Mesendoderm (in vitro differentiated cells): Measurements from ENCODE around the gene OPTN.
"Not testable (repeated sequence)": the region's sequence is repeated elsewhere in the genome, so short reads cannot be mapped to it uniquely, and the experiment has no call there.

ENCODE experiments used
- DNase-seq: peaks from one replicate; pipeline ENCODE4 v3.0.0; 2013
- H2AK5ac ChIP-seq: 2 replicates; pipeline ENCODE4 v1.6.1; 2013; ENCODE audit warnings: low read length, inconsistent platforms
- H2BK120ac ChIP-seq: 2 replicates; pipeline ENCODE4 v1.6.1; 2013; ENCODE audit warnings: low read depth, mild to moderate bottlenecking, low read length, moderate library complexity, mixed read lengths
- H2BK15ac ChIP-seq: replicated peaks from 2 replicates; pipeline ENCODE4 v1.6.1; 2013; ENCODE audit warnings: low read depth, mild to moderate bottlenecking, moderate library complexity
- H2BK5ac ChIP-seq: 2 replicates; pipeline ENCODE4 v1.6.1; 2013; ENCODE audit warnings: low read length, inconsistent platforms
- H3K18ac ChIP-seq: 2 replicates; pipeline ENCODE4 v1.6.1; 2013; ENCODE audit warnings: mild to moderate bottlenecking, low read length, mixed read lengths
- H3K23ac ChIP-seq: one replicate; pipeline ENCODE4 v1.6.1; 2013; ENCODE audit warnings: low read length
- H3K27ac ChIP-seq: 2 replicates; pipeline ENCODE4 v1.5.1; 2013; ENCODE audit warnings: low read depth, mild to moderate bottlenecking, inconsistent platforms, low read length, moderate library complexity
- H3K27me3 ChIP-seq: 2 replicates; pipeline ENCODE4 v1.6.1; 2013; ENCODE audit warnings: low read length, control low read depth, mild to moderate bottlenecking, inconsistent platforms; ENCODE audit not compliant: insufficient read depth, poor library complexity
- H3K36me3 ChIP-seq: 2 replicates; pipeline ENCODE4 v1.6.1; 2013; ENCODE audit warnings: low read length, inconsistent platforms; ENCODE audit not compliant: control insufficient read depth, insufficient read depth
- H3K4ac ChIP-seq: one replicate; pipeline ENCODE4 v1.6.1; 2013; ENCODE audit warnings: low read depth, mild to moderate bottlenecking, low read length, moderate library complexity
- H3K4me1 ChIP-seq: 2 replicates; pipeline ENCODE4 v1.6.1; 2013; ENCODE audit warnings: low read depth, low read length, inconsistent platforms; ENCODE audit not compliant: control insufficient read depth
- H3K4me2 ChIP-seq: 2 replicates; pipeline ENCODE4 v1.6.1; 2013; ENCODE audit warnings: low read length
- H3K4me3 ChIP-seq: 2 replicates; pipeline ENCODE4 v1.5.1; 2013; ENCODE audit warnings: mild to moderate bottlenecking, low read length
- H3K56ac ChIP-seq: one replicate; pipeline ENCODE4 v1.6.1; 2013; ENCODE audit warnings: low read length
- H3K79me1 ChIP-seq: 2 replicates; pipeline ENCODE4 v1.6.1; 2013; ENCODE audit warnings: low read length, inconsistent platforms
- H3K79me2 ChIP-seq: 2 replicates; pipeline ENCODE4 v1.6.1; 2013; ENCODE audit warnings: mild to moderate bottlenecking, low read length; ENCODE audit not compliant: control insufficient read depth, insufficient read depth
- H3K9ac ChIP-seq: 2 replicates; pipeline ENCODE4 v1.6.1; 2013; ENCODE audit warnings: low read length, inconsistent platforms
- H4K5ac ChIP-seq: one replicate; pipeline ENCODE4 v1.6.1; 2013; ENCODE audit warnings: low read length
- H4K8ac ChIP-seq: one replicate; pipeline ENCODE4 v1.6.1; 2013; ENCODE audit warnings: low read depth, mild to moderate bottlenecking, control low read depth, low read length, moderate library complexity
- WGBS: extraction: QIAGEN DNeasy Blood & Tissue Kit; methylation state at CpG from one replicate; pipeline ENCODE4 v1.1.7; 2013; ENCODE audit warnings: low lambda C conversion rate, missing lambda C conversion rate; ENCODE audit not compliant: insufficient coverage; ENCODE audit errors: extremely low coverage; 5-methylcytosine and 5-hydroxymethylcytosine counted together

The OPTN gene

GRCh38 chr10:13091801-13092200 is 8.2 kb upstream of the OPTN start:
- Histone ChIP-seq H4K8ac (no peak overlapping the region), H3K27ac (no peak overlapping the region), H3K4me1 (no peaks in the 10 kb centered on the region), H3K27me3 (no peaks in the 10 kb centered on the region), H3K23ac (no peak overlapping the region), H3K56ac (no peak overlapping the region), H2AK5ac (no peak overlapping the region), H3K4me2 (no peak overlapping the region), H3K79me2 (no peaks in the 10 kb centered on the region), H3K9ac (no peak overlapping the region), H3K36me3 (no peaks in the 10 kb centered on the region), H3K4ac (no peak overlapping the region), H2BK120ac (no peak overlapping the region), H3K4me3 (no peak overlapping the region), H3K18ac (no peak overlapping the region), H2BK15ac (no peak overlapping the region), H2BK5ac (no peak overlapping the region), H4K5ac (no peak overlapping the region), H3K79me1 (no peaks in the 10 kb centered on the region)
- WGBS, result no CpG with 5 or more reads among the region's 3 CpGs
- DNase-seq, result no peak

DNA sequence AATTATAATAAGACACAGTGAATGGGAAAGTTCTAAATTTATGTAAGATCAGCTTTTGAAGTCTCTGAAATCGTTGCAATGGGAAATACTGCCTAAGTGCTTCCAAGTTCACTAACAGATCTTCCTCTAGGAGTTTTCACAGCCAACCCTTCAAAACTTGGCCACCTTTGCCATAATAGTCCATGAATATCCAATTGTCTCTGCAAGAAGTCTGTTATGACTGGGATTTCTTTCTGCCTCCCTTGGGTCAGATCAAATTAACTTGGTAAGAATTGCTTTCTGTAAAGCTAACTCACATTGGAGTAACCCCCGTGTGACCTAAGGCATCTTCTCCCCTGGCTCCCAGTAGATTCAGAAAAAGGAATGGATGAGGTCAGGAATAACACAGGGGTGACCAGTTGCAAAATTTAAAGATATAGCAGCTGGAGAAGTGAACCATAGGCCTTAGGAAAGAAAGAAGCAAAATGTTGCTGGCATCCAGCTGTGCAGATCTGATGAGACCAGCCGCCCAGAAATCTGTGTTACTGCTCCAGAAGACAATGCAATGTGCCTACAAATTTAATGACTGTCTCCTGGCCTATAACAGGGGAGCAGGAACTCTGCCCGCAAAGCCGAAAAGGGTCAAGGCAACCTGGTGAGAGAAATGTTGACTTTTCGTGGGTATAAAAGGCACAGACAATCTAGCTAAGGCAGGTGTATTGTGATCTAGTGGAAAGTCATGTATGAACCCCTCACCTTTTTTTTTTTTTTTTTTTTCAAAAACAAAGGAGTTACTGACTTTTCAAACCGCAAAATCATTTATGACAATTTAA is 7.5 kb upstream of the OPTN start:
- Histone ChIP-seq H3K4me3 (no peak overlapping the region), H3K4me1 (no peaks in the 10 kb centered on the region), H3K27ac (no peak overlapping the region), H2BK5ac (no peak overlapping the region), H3K9ac (no peak overlapping the region), H3K79me1 (no peaks in the 10 kb centered on the region), H3K4ac (no peak overlapping the region), H3K23ac (no peak overlapping the region), H3K27me3 (no peaks in the 10 kb centered on the region), H2AK5ac (no peak overlapping the region), H2BK120ac (no peak overlapping the region), H4K8ac (no peak overlapping the region), H4K5ac (no peak overlapping the region), H3K4me2 (no peak overlapping the region), H3K79me2 (no peaks in the 10 kb centered on the region), H2BK15ac (no peak overlapping the region), H3K56ac (no peak overlapping the region), H3K36me3 (no peaks in the 10 kb centered on the region), H3K18ac (no peak overlapping the region)
- DNase-seq, result no peak
- WGBS, result no CpG with 5 or more reads among the region's 7 CpGs

DNA sequence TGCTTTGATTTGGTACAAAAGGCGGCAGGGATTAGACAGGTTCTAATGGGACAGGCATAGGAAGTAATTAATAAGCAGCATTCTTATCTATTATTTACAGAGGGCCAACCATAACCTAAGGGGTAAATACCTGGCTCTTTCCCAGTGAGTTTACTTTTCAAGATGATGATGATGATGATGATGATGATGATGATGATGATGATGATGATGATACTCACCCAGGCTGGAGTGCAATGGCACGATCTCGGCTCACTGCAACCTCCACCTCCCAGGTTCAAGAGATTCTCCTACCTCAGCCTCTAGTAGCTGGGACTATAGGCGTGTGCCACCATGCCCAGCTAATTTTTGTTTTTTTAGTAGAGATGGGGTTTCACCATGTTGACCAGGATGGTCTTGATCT is 5.9 kb upstream of the OPTN start:
- H3K18ac ChIP-seq, H3K4me1 ChIP-seq, H3K4me2 ChIP-seq, H2AK5ac ChIP-seq, H3K56ac ChIP-seq, DNase-seq, H3K23ac ChIP-seq, H2BK15ac ChIP-seq, H4K8ac ChIP-seq, H3K4ac ChIP-seq, H3K9ac ChIP-seq, H3K4me3 ChIP-seq, H2BK120ac ChIP-seq, H2BK5ac ChIP-seq, H4K5ac ChIP-seq, H3K79me2 ChIP-seq, H3K36me3 ChIP-seq, H3K79me1 ChIP-seq, H3K27me3 ChIP-seq, H3K27ac ChIP-seq: not testable (repeated sequence)
- WGBS, result no CpG with 5 or more reads among the region's 4 CpGs

DNA sequence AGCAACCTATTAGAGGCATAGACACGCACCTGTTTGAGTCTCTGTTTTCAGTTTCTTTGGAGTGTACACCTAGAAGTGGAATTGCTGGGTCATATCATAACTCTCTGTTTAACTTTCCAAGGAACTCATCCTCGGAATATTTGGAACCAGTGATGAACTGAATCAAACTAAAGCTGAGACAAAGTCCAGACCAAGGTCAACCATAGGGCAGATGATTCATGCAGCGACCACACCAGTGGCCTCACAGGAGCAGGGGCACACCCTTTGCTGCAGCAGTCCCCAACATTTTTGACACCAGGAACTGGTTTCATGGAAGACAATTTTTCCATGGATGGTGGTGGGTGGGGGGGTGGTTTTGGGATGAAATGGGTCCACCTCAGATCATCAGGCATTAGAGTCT is 4.9 kb upstream of the OPTN start:
- no peak overlapping the region for H4K8ac ChIP-seq
- DNase-seq, result no peak
- no peak overlapping the region for H2BK15ac ChIP-seq
- H3K56ac ChIP-seq, result no peak overlapping the region
- no peak overlapping the region for H4K5ac ChIP-seq
- no peak overlapping the region for H3K4me3 ChIP-seq
- H3K79me2 ChIP-seq, result no peaks in the 10 kb centered on the region
- no CpG with 5 or more reads among the region's 3 CpGs for WGBS
- no peaks in the 10 kb centered on the region for H3K27me3 ChIP-seq
- H3K4ac ChIP-seq, result no peak overlapping the region
- no peaks in the 10 kb centered on the region for H3K36me3 ChIP-seq
- H2BK120ac ChIP-seq, result no peak overlapping the region
- H3K4me1 ChIP-seq, result no peaks in the 10 kb centered on the region
- H3K79me1 ChIP-seq, result no peaks in the 10 kb centered on the region
- H2AK5ac ChIP-seq, result no peak overlapping the region
- no peak overlapping the region for H3K18ac ChIP-seq
- no peak overlapping the region for H3K27ac ChIP-seq
- no peak overlapping the region for H3K23ac ChIP-seq
- H3K9ac ChIP-seq, result no peak overlapping the region
- H3K4me2 ChIP-seq, result no peak overlapping the region
- no peak overlapping the region for H2BK5ac ChIP-seq

DNA sequence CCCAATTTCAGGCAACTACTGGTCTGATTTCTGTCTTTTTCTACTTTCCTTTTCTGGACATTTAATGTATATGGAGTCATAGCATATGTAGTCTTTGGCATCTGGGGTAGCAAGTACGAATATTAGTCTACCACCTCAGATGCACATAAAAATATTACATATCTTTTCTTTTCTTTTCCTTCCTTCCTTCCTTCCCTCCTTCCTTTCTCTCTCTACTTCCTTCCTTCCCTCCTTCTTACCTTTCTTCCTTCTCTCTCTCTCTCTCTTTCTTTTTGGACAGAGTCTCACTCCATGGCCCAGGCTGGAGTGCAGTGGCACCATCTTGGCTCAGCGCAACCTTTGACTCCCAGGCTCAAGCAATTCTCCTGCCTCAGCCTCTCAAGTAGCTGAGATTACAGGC is 4.0 kb upstream of the OPTN start:
- H3K4me2 ChIP-seq, result no peak overlapping the region
- no peaks in the 10 kb centered on the region for H3K79me1 ChIP-seq
- no peak overlapping the region for H2BK15ac ChIP-seq
- H4K5ac ChIP-seq, result no peak overlapping the region
- H4K8ac ChIP-seq, result no peak overlapping the region
- no peak overlapping the region for H3K9ac ChIP-seq
- DNase-seq, result no peak
- no CpG with 5 or more reads among the region's 2 CpGs for whole genome bisulfite sequencing
- no peaks in the 10 kb centered on the region for H3K36me3 ChIP-seq
- no peak overlapping the region for H3K23ac ChIP-seq
- H3K4ac ChIP-seq, result no peak overlapping the region
- no peak overlapping the region for H3K56ac ChIP-seq
- H3K79me2 ChIP-seq, result no peaks in the 10 kb centered on the region
- no peak overlapping the region for H2BK5ac ChIP-seq
- no peaks in the 10 kb centered on the region for H3K4me1 ChIP-seq
- no peak overlapping the region for H2AK5ac ChIP-seq
- no peak overlapping the region for H2BK120ac ChIP-seq
- H3K4me3 ChIP-seq, result no peak overlapping the region
- H3K18ac ChIP-seq, result no peak overlapping the region
- no peaks in the 10 kb centered on the region for H3K27me3 ChIP-seq
- H3K27ac ChIP-seq, result no peak overlapping the region

- no peak overlapping the region for H4K5ac ChIP-seq
- no peak overlapping the region for H2BK5ac ChIP-seq
- H3K56ac ChIP-seq, result peak overlapping the region; percentile 84
- H2BK120ac ChIP-seq, result no peak overlapping the region
- no peaks in the 10 kb centered on the region for H3K4me1 ChIP-seq
- peak; percentile 94 for DNase-seq
- no peaks in the 10 kb centered on the region for H3K27me3 ChIP-seq
- H3K23ac ChIP-seq, result no peak overlapping the region
- H3K79me1 ChIP-seq, result no peaks in the 10 kb centered on the region
- peak overlapping the region; percentile 20 for H3K4me2 ChIP-seq
- no CpG with 5 or more reads among the region's 14 CpGs for WGBS
- H3K4me3 ChIP-seq, result peak overlapping the region; percentile 47
- no peak overlapping the region for H4K8ac ChIP-seq
- H3K9ac ChIP-seq, result peak overlapping the region; percentile 56
- H3K4ac ChIP-seq, result no peak overlapping the region
- H3K36me3 ChIP-seq, result no peaks in the 10 kb centered on the region
- no peaks in the 10 kb centered on the region for H3K79me2 ChIP-seq
- H2BK15ac ChIP-seq, result no peak overlapping the region
- no peak overlapping the region for H3K27ac ChIP-seq
- no peak overlapping the region for H2AK5ac ChIP-seq
- peak overlapping the region; percentile 32 for H3K18ac ChIP-seq
Measured at GRCh38 chr10:13099144-13099665, 758 bp upstream of the OPTN start.
